SK-N-MC (cell line): Measurements from ENCODE around the gene WDFY1.
"Not testable (repeated sequence)": the region's sequence is repeated elsewhere in the genome, so short reads cannot be mapped to it uniquely, and the experiment has no call there.

Experiments
- DNase-seq: peaks from one replicate; pipeline ENCODE4 v3.0.0-alpha.2; 2011; ENCODE audit warnings: low read depth, low spot score
- H3K27ac ChIP-seq: fragments of 200-600 bp; sonication (generic); 2 replicates; pipeline ENCODE4 v1.5.1; 2016; ENCODE audit warnings: mixed run types
- H3K36me3 ChIP-seq: fragments of 200-600 bp; sonication (generic); 2 replicates; pipeline ENCODE4 v1.6.1; 2017; ENCODE audit warnings: antibody characterized with exemption, low read length, mixed read lengths; ENCODE audit not compliant: insufficient read depth
- H3K4me3 ChIP-seq: fragments of 200-600 bp; sonication (generic); 2 replicates; pipeline ENCODE4 v1.5.1; 2016
- H3K9ac ChIP-seq: fragments of 200-600 bp; sonication (generic); 2 replicates; pipeline ENCODE4 v1.8.0; 2017; ENCODE audit warnings: mixed run types, mixed read lengths; ENCODE audit not compliant: insufficient read length
- H3K9me3 ChIP-seq: fragments of 200-600 bp; sonication (generic); 2 replicates; pipeline ENCODE4 v1.6.1; 2017; ENCODE audit warnings: low read depth, mild to moderate bottlenecking, antibody characterized with exemption, low read length, moderate library complexity, mixed read lengths
- EZH2 ChIP-seq: fragments of 200-600 bp; sonication (generic); IDR thresholded peaks from one replicate; pipeline ENCODE4 v1.6.1; 2017; ENCODE audit warnings: antibody characterized with exemption
- FOXP2 ChIP-seq: optimal IDR thresholded peaks from 2 replicates; pipeline ENCODE3; 2011; ENCODE audit warnings: mild to moderate bottlenecking, moderate library complexity; ENCODE audit not compliant: insufficient read depth; ENCODE audit errors: extremely low read length, control extremely low read depth
- POLR2AphosphoS5 ChIP-seq: IDR thresholded peaks from 2 replicates; pipeline ENCODE4 v1.6.1; 2012; ENCODE audit warnings: mild to moderate bottlenecking, low read depth, low read length, borderline replicate concordance

The WDFY1 gene

DNA sequence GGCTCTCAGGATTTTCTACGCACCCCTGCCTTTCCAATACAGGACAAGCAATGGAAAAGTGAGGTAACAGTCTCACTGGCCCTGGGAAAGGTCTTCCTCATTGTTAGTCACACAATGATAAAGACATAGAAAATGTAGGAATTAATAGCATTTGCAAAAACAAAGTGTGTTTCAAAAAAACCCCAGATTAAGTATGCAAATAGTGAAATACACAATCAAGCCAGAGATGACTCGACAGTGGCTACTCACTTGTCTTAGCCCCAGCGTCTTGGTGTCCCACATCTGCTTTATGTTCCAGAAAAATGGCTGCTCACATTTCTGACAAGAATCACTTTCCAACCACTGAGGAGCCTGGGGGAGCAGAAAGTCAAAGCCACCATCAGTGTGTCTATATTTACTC is 60.7 kb downstream of the WDFY1 start:
- TF ChIP-seq EZH2 (no peak), FOXP2 (no peak), POLR2AphosphoS5 (no peak)
- H3K4me3 ChIP-seq, result no peak overlapping the region
- H3K27ac ChIP-seq, result no peak overlapping the region
- H3K9me3 ChIP-seq, result no peaks in the 10 kb centered on the region
- H3K9ac ChIP-seq, result no peak overlapping the region
- peaks cover 36% of the 10 kb centered on the region for H3K36me3 ChIP-seq
- DNase-seq, result no peak

GRCh38 chr2:223882715-223883114 is 62.4 kb downstream of the WDFY1 start:
- Histone ChIP-seq H3K27ac (no peak overlapping the region), H3K9me3 (no peaks in the 10 kb centered on the region), H3K36me3 (peaks cover 46% of the 10 kb centered on the region), H3K9ac (no peak overlapping the region), H3K4me3 (no peak overlapping the region)
- DNase-seq, result no peak
- TF ChIP-seq EZH2 (no peak), FOXP2 (no peak), POLR2AphosphoS5 (no peak)

GRCh38 chr2:223880796-223881195 is 64.3 kb downstream of the WDFY1 start:
- no peak for DNase-seq
- Histone ChIP-seq H3K9ac (no peak overlapping the region), H3K4me3 (no peak overlapping the region), H3K36me3 (peaks cover 54% of the 10 kb centered on the region), H3K27ac (no peak overlapping the region), H3K9me3 (no peaks in the 10 kb centered on the region)
- TF ChIP-seq EZH2, result no peak
- no peak for TF ChIP-seq FOXP2
- TF ChIP-seq POLR2AphosphoS5, result no peak

GRCh38 chr2:223877721-223878410 is 67.3 kb downstream of the WDFY1 start:
- peak overlapping the region; percentile 34; the same call in 1 of the 2 replicates for H3K27ac ChIP-seq
- H3K36me3 ChIP-seq, result peaks cover 62% of the 10 kb centered on the region
- H3K9me3 ChIP-seq, result no peaks in the 10 kb centered on the region
- H3K4me3 ChIP-seq, result no peak overlapping the region
- no peak for DNase-seq
- no peak overlapping the region for H3K9ac ChIP-seq
- TF ChIP-seq EZH2 (no peak), FOXP2 (no peak), POLR2AphosphoS5 (no peak)

GRCh38 chr2:223873672-223874071 is 71.5 kb downstream of the WDFY1 start:
- Histone ChIP-seq H3K27ac (no peak overlapping the region), H3K9ac (no peak overlapping the region), H3K4me3 (no peak overlapping the region), H3K9me3 (no peaks in the 10 kb centered on the region), H3K36me3 (peaks cover 42% of the 10 kb centered on the region)
- TF ChIP-seq POLR2AphosphoS5 (no peak), FOXP2 (no peak)
- DNase-seq, result no peak

- not testable (repeated sequence) for DNase-seq, H3K9ac ChIP-seq, H3K27ac ChIP-seq, H3K9me3 ChIP-seq, H3K4me3 ChIP-seq
- H3K36me3 ChIP-seq, result peaks cover 33% of the 10 kb centered on the region
Measured at GRCh38 chr2:223872772-223873171, 72.4 kb downstream of the WDFY1 start.

DNA sequence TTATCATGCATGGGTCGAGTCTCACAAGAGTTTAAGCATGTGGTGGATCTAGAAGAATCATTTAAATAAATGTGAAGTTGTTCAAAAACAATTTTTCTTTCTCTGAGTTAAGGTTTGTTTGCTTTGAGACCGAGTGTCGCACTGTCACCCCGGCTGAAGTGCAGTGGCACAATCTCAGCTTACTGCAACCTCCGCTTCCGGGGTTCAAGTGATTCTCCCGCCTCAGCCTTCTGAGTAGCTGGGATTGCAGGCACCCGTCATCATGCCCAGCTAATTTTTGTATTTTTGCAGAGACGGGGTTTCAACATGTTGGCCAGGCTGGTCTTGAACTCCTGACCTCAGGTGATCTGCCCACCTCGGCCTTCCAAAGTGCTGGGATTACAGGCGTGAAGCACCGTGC is 73.5 kb downstream of the WDFY1 start:
- Histone ChIP-seq H3K36me3 (peaks cover 24% of the 10 kb centered on the region), H3K4me3 (peak overlapping the region; percentile 40; the same call in 1 of the 2 replicates), H3K27ac (peak overlapping the region; percentile 90)
- not testable (repeated sequence) for H3K9ac ChIP-seq, DNase-seq, H3K9me3 ChIP-seq

GRCh38 chr2:223870840-223871611 is 74.1 kb downstream of the WDFY1 start:
- H3K27ac ChIP-seq, result peak overlapping the region; percentile 90
- peak overlapping the region; percentile 40; the same call in 1 of the 2 replicates for H3K4me3 ChIP-seq
- H3K36me3 ChIP-seq, result peaks cover 24% of the 10 kb centered on the region
- TF ChIP-seq FOXP2, result no peak
- 0 out of 2 replicates have a peak, but pooled peaks have one; percentile 15 for TF ChIP-seq POLR2AphosphoS5
- TF ChIP-seq EZH2, result no peak
- peak; percentile 20 for DNase-seq
- H3K9ac ChIP-seq, result no peak overlapping the region
- H3K9me3 ChIP-seq, result no peaks in the 10 kb centered on the region

DNA sequence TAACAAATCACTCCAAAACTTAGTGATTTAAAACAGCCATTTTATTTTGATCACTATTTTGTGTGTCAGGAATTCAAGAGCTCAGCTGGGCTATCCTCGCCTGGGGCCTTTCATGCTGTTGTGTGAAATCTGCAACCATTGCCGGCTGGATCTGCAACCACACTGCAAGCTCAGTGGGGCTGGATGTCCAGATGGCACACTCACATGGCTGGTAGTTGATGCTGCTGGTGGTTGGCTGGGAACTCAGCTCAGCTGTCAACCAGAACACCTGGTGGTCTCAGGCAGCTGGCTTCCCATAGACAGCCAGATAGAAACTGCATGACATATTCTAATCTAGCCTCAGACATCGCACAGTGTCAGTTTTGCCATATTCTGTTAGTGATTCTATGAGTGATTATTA is 77.1 kb downstream of the WDFY1 start:
- H3K27ac ChIP-seq, result no peak overlapping the region
- peaks cover 4% of the 10 kb centered on the region; the same call in 1 of the 2 replicates for H3K36me3 ChIP-seq
- TF ChIP-seq FOXP2 (no peak), POLR2AphosphoS5 (no peak), EZH2 (no peak)
- H3K9ac ChIP-seq, result no peak overlapping the region
- H3K4me3 ChIP-seq, result no peak overlapping the region
- H3K9me3 ChIP-seq, result no peaks in the 10 kb centered on the region
- no peak for DNase-seq
